H7 (cell line): ENCODE measurements around the gene DMRT2. TPM values are rescaled to one million over a fixed set of nuclear protein-coding genes. Genes with fewer than 3 reads are reported as not detected.

Experiments used
- DNase-seq: peaks from one replicate; pipeline ENCODE4 v3.0.0; 2012
- H3K27me3 ChIP-seq: 2 replicates; pipeline ENCODE4 v1.6.0; 2011; ENCODE audit warnings: mild to moderate bottlenecking, low read length; ENCODE audit not compliant: control insufficient read depth, insufficient read depth
- H3K36me3 ChIP-seq: replicated peaks from 2 replicates; pipeline ENCODE4 v1.5.1; 2011; ENCODE audit warnings: low read length; ENCODE audit not compliant: control insufficient read depth, insufficient read depth
- H3K4me3 ChIP-seq: 2 replicates; pipeline ENCODE4 v1.5.1; 2011; ENCODE audit warnings: low read depth, mild to moderate bottlenecking, control low read depth, low read length, moderate library complexity; ENCODE audit not compliant: insufficient read depth
- total RNA-seq: library from RNA; depleted of rRNA; stranded (reverse); fragments of >200 nt; shearing (Covaris generic); gene quantifications from 2 replicates; pipeline ENCODE4 v1.2.3, GENCODE V29; 2014

Gene DMRT2
- total RNA-seq, 1 experiment from 2014 or later: not detected

- Histone ChIP-seq H3K4me3 (no peak overlapping the region; the same call in 1 of the 2 replicates), H3K36me3 (no peaks in the 10 kb centered on the region), H3K27me3 (peaks cover 91% of the 10 kb centered on the region)
- DNase-seq: peak; percentile 65
Measured at GRCh38 chr9:1052365-1053281, 2.5 kb downstream of the DMRT2 start.

GRCh38 chr9:1053282-1053621 lies 3.1 kb downstream of the DMRT2 start:
- H3K4me3 ChIP-seq: no peak overlapping the region
- H3K27me3 ChIP-seq: peaks cover 87% of the 10 kb centered on the region
- H3K36me3 ChIP-seq: no peaks in the 10 kb centered on the region
- no peak for DNase-seq

GRCh38 chr9:1053986-1054425 lies 3.8 kb downstream of the DMRT2 start:
- no peak overlapping the region for H3K4me3 ChIP-seq
- peaks cover 80% of the 10 kb centered on the region for H3K27me3 ChIP-seq
- H3K36me3 ChIP-seq: no peaks in the 10 kb centered on the region
- DNase-seq: no peak

GRCh38 chr9:1055166-1055565 lies 5.0 kb downstream of the DMRT2 start:
- DNase-seq: no peak
- Histone ChIP-seq H3K27me3 (peaks cover 68% of the 10 kb centered on the region), H3K4me3 (no peak overlapping the region), H3K36me3 (no peaks in the 10 kb centered on the region)

- Histone ChIP-seq H3K4me3 (no peak overlapping the region), H3K27me3 (peaks cover 41% of the 10 kb centered on the region), H3K36me3 (no peaks in the 10 kb centered on the region)
- no peak for DNase-seq
Measured at GRCh38 chr9:1057910-1058309, 7.8 kb downstream of the DMRT2 start.

- Histone ChIP-seq H3K36me3 (no peaks in the 10 kb centered on the region), H3K27me3 (peaks cover 30% of the 10 kb centered on the region), H3K4me3 (no peak overlapping the region)
- no peak for DNase-seq
Measured at GRCh38 chr9:1058826-1059487, 8.8 kb downstream of the DMRT2 start.

- DNase-seq: no peak
- Histone ChIP-seq H3K4me3 (no peak overlapping the region), H3K36me3 (no peaks in the 10 kb centered on the region), H3K27me3 (no peaks in the 10 kb centered on the region)
Measured at GRCh38 chr9:1065130-1065529, 15.0 kb downstream of the DMRT2 start.

- DNase-seq: no peak
- no peaks in the 10 kb centered on the region for H3K36me3 ChIP-seq
- H3K27me3 ChIP-seq: no peaks in the 10 kb centered on the region
- H3K4me3 ChIP-seq: no peak overlapping the region
Measured at GRCh38 chr9:1070692-1071091, 20.5 kb downstream of the DMRT2 start.

GRCh38 chr9:1071730-1072129 lies 21.6 kb downstream of the DMRT2 start:
- Histone ChIP-seq H3K27me3 (no peaks in the 10 kb centered on the region), H3K4me3 (no peak overlapping the region), H3K36me3 (no peaks in the 10 kb centered on the region)
- no peak for DNase-seq

- Histone ChIP-seq H3K27me3 (no peaks in the 10 kb centered on the region), H3K36me3 (no peaks in the 10 kb centered on the region), H3K4me3 (no peak overlapping the region)
- no peak for DNase-seq
Measured at GRCh38 chr9:1073497-1073896, 23.3 kb downstream of the DMRT2 start.

GRCh38 chr9:1077616-1078015 lies 27.5 kb downstream of the DMRT2 start:
- Histone ChIP-seq H3K36me3 (no peaks in the 10 kb centered on the region), H3K4me3 (no peak overlapping the region), H3K27me3 (no peaks in the 10 kb centered on the region; the same call in 1 of the 2 replicates)
- DNase-seq: no peak

- DNase-seq: peak; percentile 78
- H3K36me3 ChIP-seq: no peaks in the 10 kb centered on the region
- H3K27me3 ChIP-seq: peaks cover 2% of the 10 kb centered on the region; the same call in 1 of the 2 replicates
- no peak overlapping the region for H3K4me3 ChIP-seq
Measured at GRCh38 chr9:1083325-1083913, 33.3 kb downstream of the DMRT2 start.

GRCh38 chr9:1085086-1085485 lies 34.9 kb downstream of the DMRT2 start:
- no peak overlapping the region for H3K4me3 ChIP-seq
- no peak for DNase-seq
- no peaks in the 10 kb centered on the region for H3K36me3 ChIP-seq
- peaks cover 2% of the 10 kb centered on the region; the same call in 1 of the 2 replicates for H3K27me3 ChIP-seq

GRCh38 chr9:1086517-1086916 lies 36.4 kb downstream of the DMRT2 start:
- Histone ChIP-seq H3K36me3 (no peaks in the 10 kb centered on the region), H3K27me3 (peaks cover 2% of the 10 kb centered on the region; the same call in 1 of the 2 replicates), H3K4me3 (no peak overlapping the region)
- no peak for DNase-seq
